Measurements from ENCODE around the gene MCRIP1. TPM values are rescaled to one million over a fixed set of nuclear protein-coding genes. Genes with fewer than 3 reads are reported as not detected.

Gene MCRIP1
- total RNA-seq, 1 experiment from 2014 or later: 115 TPM

DNA sequence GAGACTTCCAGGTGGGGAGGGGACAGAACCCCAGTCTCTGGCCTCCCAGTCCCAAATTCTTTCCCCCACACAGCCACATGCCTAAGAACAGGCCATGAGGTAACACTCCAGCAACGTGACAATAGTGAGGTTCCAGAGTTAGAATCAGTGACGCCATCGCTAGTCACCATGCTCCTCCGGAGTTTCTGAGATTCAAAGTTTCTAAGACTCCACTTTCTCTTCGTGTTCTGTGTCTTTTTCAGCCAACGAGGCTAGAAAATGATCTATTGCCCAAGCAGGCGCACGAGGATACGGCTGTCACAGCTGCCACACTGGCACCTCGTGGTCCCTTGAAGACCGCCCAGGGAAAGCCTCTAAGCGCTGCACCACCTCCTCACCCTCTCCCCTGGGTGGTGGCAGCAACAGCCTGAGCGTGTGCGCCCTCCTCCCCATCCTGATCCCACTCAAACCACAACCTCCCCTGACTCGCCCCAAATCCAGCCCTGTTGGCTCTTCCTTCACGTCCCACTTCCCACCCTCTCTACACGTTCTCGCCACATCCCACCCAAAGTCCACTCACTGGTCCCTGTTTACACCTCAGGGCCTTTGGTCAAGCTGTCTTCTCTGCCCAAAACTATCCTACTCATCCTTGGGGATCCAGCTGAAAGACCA is 1.0 kb downstream of the MCRIP1 start:
- ChIA-PET POLR2A (no interaction called here), CTCF (interaction anchor here (0.7 kb wide), 1 partner anchor 203 kb away, joined by 4 read pairs; no protein-coding TSS in a partner anchor)
- peak overlapping the region; percentile 77 to 84 for H3K4me3 ChIP-seq (ENCODE audit: low read depth in 2 of 2, low read length in 2 of 2)
- no peaks in the 10 kb centered on the region; the same call in 1 of the 2 replicates for H3K36me3 ChIP-seq (ENCODE audit: control insufficient read depth, insufficient read depth, low read length)
- TF ChIP-seq POLR2AphosphoS5 (IDR thresholded peaks at IDR 0.05; ENCODE audit: low read depth, low read length): no peak
- TF ChIP-seq, protein P1, sequence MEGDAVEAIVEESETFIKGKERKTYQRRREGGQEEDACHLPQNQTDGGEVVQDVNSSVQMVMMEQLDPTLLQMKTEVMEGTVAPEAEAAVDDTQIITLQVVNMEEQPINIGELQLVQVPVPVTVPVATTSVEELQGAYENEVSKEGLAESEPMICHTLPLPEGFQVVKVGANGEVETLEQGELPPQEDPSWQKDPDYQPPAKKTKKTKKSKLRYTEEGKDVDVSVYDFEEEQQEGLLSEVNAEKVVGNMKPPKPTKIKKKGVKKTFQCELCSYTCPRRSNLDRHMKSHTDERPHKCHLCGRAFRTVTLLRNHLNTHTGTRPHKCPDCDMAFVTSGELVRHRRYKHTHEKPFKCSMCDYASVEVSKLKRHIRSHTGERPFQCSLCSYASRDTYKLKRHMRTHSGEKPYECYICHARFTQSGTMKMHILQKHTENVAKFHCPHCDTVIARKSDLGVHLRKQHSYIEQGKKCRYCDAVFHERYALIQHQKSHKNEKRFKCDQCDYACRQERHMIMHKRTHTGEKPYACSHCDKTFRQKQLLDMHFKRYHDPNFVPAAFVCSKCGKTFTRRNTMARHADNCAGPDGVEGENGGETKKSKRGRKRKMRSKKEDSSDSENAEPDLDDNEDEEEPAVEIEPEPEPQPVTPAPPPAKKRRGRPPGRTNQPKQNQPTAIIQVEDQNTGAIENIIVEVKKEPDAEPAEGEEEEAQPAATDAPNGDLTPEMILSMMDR (IDR thresholded peaks at IDR 0.05): no peak
- TF ChIP-seq, protein P2, sequence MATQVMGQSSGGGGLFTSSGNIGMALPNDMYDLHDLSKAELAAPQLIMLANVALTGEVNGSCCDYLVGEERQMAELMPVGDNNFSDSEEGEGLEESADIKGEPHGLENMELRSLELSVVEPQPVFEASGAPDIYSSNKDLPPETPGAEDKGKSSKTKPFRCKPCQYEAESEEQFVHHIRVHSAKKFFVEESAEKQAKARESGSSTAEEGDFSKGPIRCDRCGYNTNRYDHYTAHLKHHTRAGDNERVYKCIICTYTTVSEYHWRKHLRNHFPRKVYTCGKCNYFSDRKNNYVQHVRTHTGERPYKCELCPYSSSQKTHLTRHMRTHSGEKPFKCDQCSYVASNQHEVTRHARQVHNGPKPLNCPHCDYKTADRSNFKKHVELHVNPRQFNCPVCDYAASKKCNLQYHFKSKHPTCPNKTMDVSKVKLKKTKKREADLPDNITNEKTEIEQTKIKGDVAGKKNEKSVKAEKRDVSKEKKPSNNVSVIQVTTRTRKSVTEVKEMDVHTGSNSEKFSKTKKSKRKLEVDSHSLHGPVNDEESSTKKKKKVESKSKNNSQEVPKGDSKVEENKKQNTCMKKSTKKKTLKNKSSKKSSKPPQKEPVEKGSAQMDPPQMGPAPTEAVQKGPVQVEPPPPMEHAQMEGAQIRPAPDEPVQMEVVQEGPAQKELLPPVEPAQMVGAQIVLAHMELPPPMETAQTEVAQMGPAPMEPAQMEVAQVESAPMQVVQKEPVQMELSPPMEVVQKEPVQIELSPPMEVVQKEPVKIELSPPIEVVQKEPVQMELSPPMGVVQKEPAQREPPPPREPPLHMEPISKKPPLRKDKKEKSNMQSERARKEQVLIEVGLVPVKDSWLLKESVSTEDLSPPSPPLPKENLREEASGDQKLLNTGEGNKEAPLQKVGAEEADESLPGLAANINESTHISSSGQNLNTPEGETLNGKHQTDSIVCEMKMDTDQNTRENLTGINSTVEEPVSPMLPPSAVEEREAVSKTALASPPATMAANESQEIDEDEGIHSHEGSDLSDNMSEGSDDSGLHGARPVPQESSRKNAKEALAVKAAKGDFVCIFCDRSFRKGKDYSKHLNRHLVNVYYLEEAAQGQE (IDR thresholded peaks at IDR 0.05; ENCODE audit: insufficient read depth in 1 of 2, low read depth in 2 of 2, low read length in 1 of 2): no peak
- no peak for TF ChIP-seq TCF7L2 (IDR thresholded peaks at IDR 0.05; ENCODE audit: low read depth, low read length)
- TF ChIP-seq SIN3A (IDR thresholded peaks at IDR 0.05; ENCODE audit: borderline replicate concordance, insufficient read depth, low read depth, low read length): no peak
- DNase-seq (ENCODE audit: low read depth, low spot score): no peak
- H3K27me3 ChIP-seq (ENCODE audit: control insufficient read depth, insufficient read depth, low read length): no peaks in the 10 kb centered on the region
- ATAC-seq: no peak
- in situ Hi-C loops (cut with HindIII; ENCODE audit: low pct_unique_long_range_greater_than_20kb, low sequenced_read_pairs) (no loop called here), intact Hi-C loops (cut with micrococcal nuclease; ENCODE audit: unreplicated experiment) (no loop called here)
- no peaks in the 10 kb centered on the region for H3K9me3 ChIP-seq (ENCODE audit: control insufficient read depth, insufficient read depth, low read depth, low read length)
- TSS peak; percentile 93 for BruUV-seq (replicated peaks)
- peaks cover 18% of the 10 kb centered on the region for H3K4me1 ChIP-seq (ENCODE audit: control insufficient read depth, insufficient read depth, low read length)
- peak overlapping the region; percentile 86 for H3K27ac ChIP-seq (ENCODE audit: low read length)

DNA sequence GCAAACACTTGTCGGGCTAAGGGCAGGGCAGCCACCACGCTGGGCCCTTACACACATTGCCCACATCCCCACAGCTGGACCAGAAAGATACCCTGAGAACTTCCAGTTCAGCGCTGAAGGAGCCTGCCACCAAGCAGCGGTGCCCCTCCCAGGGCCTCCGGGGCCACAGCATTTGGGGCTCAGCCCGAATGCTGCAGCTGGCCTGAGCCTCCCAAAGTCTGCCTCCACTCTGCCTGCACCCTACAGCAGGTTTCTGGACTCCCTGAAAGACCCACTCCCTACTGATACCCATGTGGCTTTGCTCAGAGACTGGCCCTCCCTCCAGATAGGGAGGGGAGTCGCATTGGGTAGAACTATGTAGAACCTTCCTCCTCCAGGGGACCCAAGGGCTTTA is 1.5 kb downstream of the MCRIP1 start:
- H3K36me3 ChIP-seq (ENCODE audit: control insufficient read depth, insufficient read depth, low read length): no peaks in the 10 kb centered on the region; the same call in 1 of the 2 replicates
- H3K9me3 ChIP-seq (ENCODE audit: control insufficient read depth, insufficient read depth, low read depth, low read length): no peaks in the 10 kb centered on the region
- intact Hi-C loops (cut with micrococcal nuclease; ENCODE audit: unreplicated experiment): no loop called here
- BruUV-seq (replicated peaks): no TSS peak
- TF ChIP-seq TCF7L2 (IDR thresholded peaks at IDR 0.05; ENCODE audit: low read depth, low read length): no peak
- TF ChIP-seq, protein P2 (IDR thresholded peaks at IDR 0.05; ENCODE audit: insufficient read depth in 1 of 2, low read depth in 2 of 2, low read length in 1 of 2): no peak
- no peak for TF ChIP-seq POLR2AphosphoS5 (IDR thresholded peaks at IDR 0.05; ENCODE audit: low read depth, low read length)
- TF ChIP-seq, protein P1 (IDR thresholded peaks at IDR 0.05): no peak
- no peak for TF ChIP-seq SIN3A (IDR thresholded peaks at IDR 0.05; ENCODE audit: borderline replicate concordance, insufficient read depth, low read depth, low read length)
- peak overlapping the region; percentile 86 for H3K27ac ChIP-seq (ENCODE audit: low read length)
- ATAC-seq: no peak
- CTCF ChIA-PET: interaction anchor here (0.7 kb wide), 1 partner anchor 203 kb away, joined by 4 read pairs; no protein-coding TSS in a partner anchor
- no peaks in the 10 kb centered on the region for H3K27me3 ChIP-seq (ENCODE audit: control insufficient read depth, insufficient read depth, low read length)
- peak overlapping the region; percentile 77 to 84; a peak in 3 of 4 replicates for H3K4me3 ChIP-seq (ENCODE audit: low read depth in 2 of 2, low read length in 2 of 2)
- H3K4me1 ChIP-seq (ENCODE audit: control insufficient read depth, insufficient read depth, low read length): peaks cover 18% of the 10 kb centered on the region
- POLR2A ChIA-PET: no interaction called here
- in situ Hi-C loops (cut with HindIII; ENCODE audit: low pct_unique_long_range_greater_than_20kb, low sequenced_read_pairs): no loop called here
- no peak for DNase-seq (ENCODE audit: low read depth, low spot score)
